ENCODE data around the gene SH3RF3.

DNA sequence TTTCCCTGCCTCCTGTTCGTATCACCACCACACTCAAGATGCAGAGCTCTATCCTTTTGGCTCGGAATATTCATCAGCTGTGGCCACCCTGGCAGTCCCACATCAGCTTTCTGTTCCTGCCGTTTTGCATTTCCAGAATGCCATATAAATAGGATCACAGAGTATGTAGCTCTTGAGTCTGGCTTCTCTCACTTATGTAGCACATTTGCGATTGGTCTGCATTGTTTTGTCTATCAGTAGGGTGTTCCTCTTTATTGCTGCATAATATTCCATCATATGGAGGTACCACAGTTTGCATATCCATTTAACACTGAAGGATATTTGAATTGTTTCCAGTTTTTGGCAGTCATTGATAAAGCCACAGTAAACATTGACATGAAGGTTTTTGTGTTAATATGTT lies 104.6 kb downstream of the SH3RF3 start:
- no peak for TF ChIP-seq TAF1 (IDR thresholded peaks at IDR 0.05; ENCODE audit: borderline replicate concordance, insufficient read depth, low read length)
- TF ChIP-seq POLR2AphosphoS5 (IDR thresholded peaks at IDR 0.05; ENCODE audit: low read depth, low read length): no peak
- TF ChIP-seq, protein P1, sequence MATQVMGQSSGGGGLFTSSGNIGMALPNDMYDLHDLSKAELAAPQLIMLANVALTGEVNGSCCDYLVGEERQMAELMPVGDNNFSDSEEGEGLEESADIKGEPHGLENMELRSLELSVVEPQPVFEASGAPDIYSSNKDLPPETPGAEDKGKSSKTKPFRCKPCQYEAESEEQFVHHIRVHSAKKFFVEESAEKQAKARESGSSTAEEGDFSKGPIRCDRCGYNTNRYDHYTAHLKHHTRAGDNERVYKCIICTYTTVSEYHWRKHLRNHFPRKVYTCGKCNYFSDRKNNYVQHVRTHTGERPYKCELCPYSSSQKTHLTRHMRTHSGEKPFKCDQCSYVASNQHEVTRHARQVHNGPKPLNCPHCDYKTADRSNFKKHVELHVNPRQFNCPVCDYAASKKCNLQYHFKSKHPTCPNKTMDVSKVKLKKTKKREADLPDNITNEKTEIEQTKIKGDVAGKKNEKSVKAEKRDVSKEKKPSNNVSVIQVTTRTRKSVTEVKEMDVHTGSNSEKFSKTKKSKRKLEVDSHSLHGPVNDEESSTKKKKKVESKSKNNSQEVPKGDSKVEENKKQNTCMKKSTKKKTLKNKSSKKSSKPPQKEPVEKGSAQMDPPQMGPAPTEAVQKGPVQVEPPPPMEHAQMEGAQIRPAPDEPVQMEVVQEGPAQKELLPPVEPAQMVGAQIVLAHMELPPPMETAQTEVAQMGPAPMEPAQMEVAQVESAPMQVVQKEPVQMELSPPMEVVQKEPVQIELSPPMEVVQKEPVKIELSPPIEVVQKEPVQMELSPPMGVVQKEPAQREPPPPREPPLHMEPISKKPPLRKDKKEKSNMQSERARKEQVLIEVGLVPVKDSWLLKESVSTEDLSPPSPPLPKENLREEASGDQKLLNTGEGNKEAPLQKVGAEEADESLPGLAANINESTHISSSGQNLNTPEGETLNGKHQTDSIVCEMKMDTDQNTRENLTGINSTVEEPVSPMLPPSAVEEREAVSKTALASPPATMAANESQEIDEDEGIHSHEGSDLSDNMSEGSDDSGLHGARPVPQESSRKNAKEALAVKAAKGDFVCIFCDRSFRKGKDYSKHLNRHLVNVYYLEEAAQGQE (IDR thresholded peaks at IDR 0.05; ENCODE audit: insufficient read depth in 1 of 2, low read depth in 2 of 2, low read length in 2 of 2): no peak
- no peak for TF ChIP-seq SIN3A (IDR thresholded peaks at IDR 0.05; ENCODE audit: borderline replicate concordance, insufficient read depth, low read length)
- TF ChIP-seq FOXP2 (optimal IDR thresholded peaks at IDR 0.05; ENCODE audit: borderline replicate concordance, extremely low read depth, extremely low read length, insufficient read depth): no peak
